Measurements from ENCODE around the gene COA8. TPM values are rescaled to one million over a fixed set of nuclear protein-coding genes. Genes with fewer than 3 reads are reported as not detected.

Gene COA8
- total and polyA plus RNA-seq, 9 of the 15 experiments (the other 6 are each of a cell fraction or from before 2014, with no cell fraction given): 5.0 to 35.3 (median 25.7) TPM

DNA sequence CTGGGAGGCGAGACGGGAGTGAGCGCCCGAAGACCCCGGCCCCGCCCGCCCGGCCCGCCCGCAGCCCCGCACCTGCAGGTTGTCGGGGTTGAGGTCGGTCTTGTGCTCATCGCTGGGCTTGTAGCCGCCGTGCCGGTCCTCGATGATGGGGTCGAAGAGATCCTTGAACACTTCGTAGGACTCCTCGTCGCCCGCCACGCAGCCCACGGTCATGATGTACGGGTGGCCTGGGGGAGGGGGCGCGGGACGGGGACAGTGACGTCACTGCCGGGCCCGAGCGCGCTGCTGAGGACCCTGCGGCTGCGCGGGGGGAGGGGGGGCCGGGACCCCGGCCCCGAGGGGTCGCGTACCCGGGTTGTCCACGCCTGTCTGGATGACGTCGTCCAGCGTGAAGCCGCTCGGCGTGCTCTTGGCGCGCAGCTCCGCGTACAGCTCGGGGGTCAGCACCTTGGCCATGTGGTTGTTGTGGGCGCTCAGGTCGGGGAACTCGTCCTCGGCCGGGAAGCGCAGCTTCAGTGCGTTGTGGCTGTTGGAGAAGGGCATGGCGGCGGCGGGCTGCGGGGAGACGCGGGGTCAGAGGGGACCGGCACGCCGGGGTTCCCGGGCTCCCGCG lies 40.7 kb upstream of the COA8 start:
- Histone ChIP-seq H3K36me3 (ENCODE audit: control insufficient read depth, insufficient read depth, low read length) (peaks cover 23% of the 10 kb centered on the region; the same call in 1 of the 3 replicates), H3K4me2 (ENCODE audit: insufficient read depth, low read length) (peak overlapping the region; percentile 78), H3K9me1 (ENCODE audit: control insufficient read depth, insufficient read depth, low read length) (no peaks in the 10 kb centered on the region), H3K4me1 (replicated peaks in 1 of 2; ENCODE audit: control insufficient read depth in 2 of 2, insufficient read depth in 2 of 2, low read length in 2 of 2) (peaks cover 41 to 93% of the 10 kb centered on the region in 2 experiments), H3K9me3 (replicated peaks; ENCODE audit: control insufficient read depth, insufficient read depth, low read depth, low read length) (no peaks in the 10 kb centered on the region), H3K9ac (ENCODE audit: insufficient read depth in 1 of 2, low read depth in 2 of 2, low read length in 2 of 2) (peak overlapping the region; percentile 73 to 93), H3K4me3 (peak overlapping the region; percentile 60), H2AFZ (ENCODE audit: low read depth, low read length) (no peak overlapping the region), H3K27ac (ENCODE audit: extremely low read depth, low read depth, low read length) (peak overlapping the region; percentile 83), H3K27me3 (ENCODE audit: control insufficient read depth in 2 of 2, insufficient read depth in 2 of 2, low read length in 2 of 2) (no peaks in the 10 kb centered on the region), H3K79me2 (ENCODE audit: control insufficient read depth, insufficient read depth, low read length) (peaks cover 23% of the 10 kb centered on the region), H4K20me1 (replicated peaks; ENCODE audit: control insufficient read depth, insufficient read depth, low read length) (peaks cover 13% of the 10 kb centered on the region; the same call in 1 of the 2 replicates)
- peak in 3 of 4 experiments; percentile 48 to 66 (median 63) for DNase-seq (ENCODE audit: extremely low read depth in 1 of 4, low spot score in 3 of 4)
- FAIRE-seq: no peak
- ATAC-seq: no peak
- WGBS (ENCODE audit: insufficient coverage, low coverage, missing lambda C conversion rate): 1% methylated on average over 9 of the region's 74 CpGs
- in situ Hi-C loops (cut with MboI) (no loop called here), intact Hi-C loops (cut with micrococcal nuclease) (loop anchor here (10.0 kb wide), 1 partner anchor 127 kb away; no protein-coding TSS in a partner anchor)
- ChIA-PET POLR2A (interaction anchor here (0.6 to 2.5 kb wide), 9 partner anchors 11 to 1106 kb away, joined by 3 to 12 read pairs (median 3); no protein-coding TSS in a partner anchor), CTCF (ENCODE audit: low intra/inter-chr PET ratio) (no interaction called here)
- no TSS peak for BruUV-seq (replicated peaks)
- TF ChIP-seq KAT2B (IDR thresholded peaks at IDR 0.05; ENCODE audit: low read depth, low read length) (no peak), ZC3H4 (CRISPR knock-in tag; IDR thresholded peaks at IDR 0.05; ENCODE audit: borderline replicate concordance) (peak; percentile 72; the same call in 1 of the 2 replicates), MCM2 (IDR thresholded peaks at IDR 0.05; ENCODE audit: low read depth) (no peak), RBBP5 (IDR thresholded peaks at IDR 0.05; ENCODE audit: borderline replicate concordance, insufficient read depth, low read length, poor library complexity, severe bottlenecking) (peak; percentile 20), MAFK (IDR thresholded peaks at IDR 0.05; ENCODE audit: low read length) (no peak), RBM22 (IDR thresholded peaks at IDR 0.05; ENCODE audit: low read depth, low read length, poor library complexity, severe bottlenecking) (no peak), NCOA4 (IDR thresholded peaks at IDR 0.05; ENCODE audit: partially characterized antibody) (no peak), ATF7 (IDR thresholded peaks at IDR 0.05) (peak; percentile 65), KDM5B (IDR thresholded peaks at IDR 0.05; ENCODE audit: insufficient replicate concordance, low read depth, low read length) (peak; percentile 21), PHF20 (IDR thresholded peaks at IDR 0.05; ENCODE audit: partially characterized antibody) (no peak), RBM17 (IDR thresholded peaks at IDR 0.05; ENCODE audit: borderline replicate concordance, low read depth, low read length) (no peak), CREB1 (IDR thresholded peaks at IDR 0.05) (peak; percentile 10; the same call in 1 of the 2 replicates), CREB1 (CRISPR knock-in tag; IDR thresholded peaks at IDR 0.05) (no peak; the same call in 1 of the 2 replicates), ZNF75A (CRISPR knock-in tag; IDR thresholded peaks at IDR 0.05) (no peak), SP1 (CRISPR knock-in tag; IDR thresholded peaks at IDR 0.05) (0 out of 2 replicates have a peak, but pooled peaks have one; percentile 20), SMARCA4 (IDR thresholded peaks at IDR 0.05) (no peak), RBM34 (IDR thresholded peaks at IDR 0.05; ENCODE audit: borderline replicate concordance, insufficient read depth, low read length) (no peak), CHD1 (IDR thresholded peaks at IDR 0.05; ENCODE audit: low read length) (peak; percentile 53), ATF1 (CRISPR knock-in tag; IDR thresholded peaks at IDR 0.05) (0 out of 2 replicates have a peak, but pooled peaks have one; percentile 26), ATF1 (tag; IDR thresholded peaks at IDR 0.05) (peak; percentile 66), CREM (IDR thresholded peaks at IDR 0.05; ENCODE audit: low read depth) (peak; percentile 62; the same call in 1 of the 2 replicates)
- TF ChIP-seq, protein P1, sequence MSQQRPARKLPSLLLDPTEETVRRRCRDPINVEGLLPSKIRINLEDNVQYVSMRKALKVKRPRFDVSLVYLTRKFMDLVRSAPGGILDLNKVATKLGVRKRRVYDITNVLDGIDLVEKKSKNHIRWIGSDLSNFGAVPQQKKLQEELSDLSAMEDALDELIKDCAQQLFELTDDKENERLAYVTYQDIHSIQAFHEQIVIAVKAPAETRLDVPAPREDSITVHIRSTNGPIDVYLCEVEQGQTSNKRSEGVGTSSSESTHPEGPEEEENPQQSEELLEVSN (IDR thresholded peaks at IDR 0.05; ENCODE audit: borderline replicate concordance in 1 of 2, extremely low read depth in 1 of 2, insufficient read depth in 1 of 2, insufficient read length in 1 of 2, low read depth in 1 of 2, low read length in 1 of 2, poor library complexity in 1 of 2, severe bottlenecking in 1 of 2): peak; percentile 62 to 65
- TF ChIP-seq, protein P2, sequence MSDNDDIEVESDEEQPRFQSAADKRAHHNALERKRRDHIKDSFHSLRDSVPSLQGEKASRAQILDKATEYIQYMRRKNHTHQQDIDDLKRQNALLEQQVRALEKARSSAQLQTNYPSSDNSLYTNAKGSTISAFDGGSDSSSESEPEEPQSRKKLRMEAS (CRISPR knock-in tag; IDR thresholded peaks at IDR 0.05): peak; percentile 51; the same call in 1 of the 2 replicates
